Thyroid gland (tissue), 4 donors: ENCODE data around the gene ASB2. TPM values are rescaled to one million over a fixed set of nuclear protein-coding genes. Genes with fewer than 3 reads are reported as not detected.

Source experiments
- DNase-seq, 2 donors: peaks; one replicate each; pipeline ENCODE4 v3.0.0-alpha.2; 2019
- H3K27ac ChIP-seq, 3 donors: fragments of 200-600 bp; sonication (generic); 1 replicate in 2 of 3; 2 replicates in 1 of 3; pipeline ENCODE4 v1.5.1; 2016 to 2019; ENCODE audit warnings: mild to moderate bottlenecking in 1 of 3, moderate library complexity in 1 of 3
- H3K27me3 ChIP-seq: fragments of 200-600 bp; sonication (generic); one replicate; pipeline ENCODE4 v1.5.1; 2019
- H3K36me3 ChIP-seq, 2 donors: fragments of 200-600 bp; sonication (generic); one replicate each; pipeline ENCODE4 v1.5.1; 2016 to 2019
- H3K4me1 ChIP-seq, 2 donors: fragments of 200-600 bp; sonication (generic); one replicate each; pipeline ENCODE4 v1.5.1; 2017 to 2019
- H3K4me3 ChIP-seq, 3 donors: fragments of 200-600 bp; sonication (generic); replicated peaks in 1 of 3; 1 replicate in 2 of 3; 2 replicates in 1 of 3; pipeline ENCODE4 v1.5.1; 2016; ENCODE audit warnings: mild to moderate bottlenecking in 1 of 3
- H3K9me3 ChIP-seq: fragments of 200-600 bp; sonication (generic); one replicate; pipeline ENCODE4 v1.5.1; 2017
- CTCF ChIP-seq, 6 experiments: fragments of 200-600 bp in 3 of 6; fragments of 450-650 bp in 3 of 6; sonication (generic) in 3 of 6; IDR thresholded peaks; one replicate each; pipeline ENCODE4 v1.5.1; 2016 to 2019; ENCODE audit warnings: antibody characterized with exemption in 6 of 6, mild to moderate bottlenecking in 2 of 6, inconsistent platforms in 1 of 6, moderate library complexity in 1 of 6
- POLR2A ChIP-seq, 2 donors: fragments of 450-650 bp; IDR thresholded peaks; one replicate each; pipeline ENCODE4 v1.6.1; 2017; ENCODE audit warnings: antibody characterized with exemption in 2 of 2, mild to moderate bottlenecking in 2 of 2, moderate library complexity in 1 of 2
- WGBS, 2 donors: methylation state at CpG; one replicate each; pipeline ENCODE4 v1.1.5; 2017; 5-methylcytosine and 5-hydroxymethylcytosine counted together
- intact Hi-C: fragments of 100-400 bp; cut with DNase I; formaldehyde crosslinking; loops from one replicate; pipeline ENCODE4 v1.15.1; 2023
- total RNA-seq, 4 donors: library from RNA; depleted of rRNA; stranded (reverse); fragments of >200 nt; gene quantifications; one replicate each; pipeline ENCODE4 v1.2.3, GENCODE V29; 2016

ASB2 gene
- total RNA-seq, 4 donors from 2014 or later, result 0.67 to 3.8 (median 0.79) TPM; not detected in 1

- intact Hi-C loops, result no loop called here
- Histone ChIP-seq H3K4me1 (peaks cover 0 to 4% of the 10 kb centered on the region in 2 donors), H3K36me3 (no peaks in the 10 kb centered on the region), H3K4me3 (no peak overlapping the region), H3K9me3 (no peaks in the 10 kb centered on the region), H3K27ac (no peak overlapping the region), H3K27me3 (no peaks in the 10 kb centered on the region)
- 96 to 98% methylated on average over 15 to 16 of the region's 16 CpGs for WGBS, 2 donors
- no peak for DNase-seq
- no peak for TF ChIP-seq CTCF (IDR thresholded peaks at IDR 0.05)
- TF ChIP-seq POLR2A (IDR thresholded peaks at IDR 0.05), result no peak
These were observed 18.4 kb downstream of the ASB2 start for GRCh38 chr14:93957751-93958566.

DNA sequence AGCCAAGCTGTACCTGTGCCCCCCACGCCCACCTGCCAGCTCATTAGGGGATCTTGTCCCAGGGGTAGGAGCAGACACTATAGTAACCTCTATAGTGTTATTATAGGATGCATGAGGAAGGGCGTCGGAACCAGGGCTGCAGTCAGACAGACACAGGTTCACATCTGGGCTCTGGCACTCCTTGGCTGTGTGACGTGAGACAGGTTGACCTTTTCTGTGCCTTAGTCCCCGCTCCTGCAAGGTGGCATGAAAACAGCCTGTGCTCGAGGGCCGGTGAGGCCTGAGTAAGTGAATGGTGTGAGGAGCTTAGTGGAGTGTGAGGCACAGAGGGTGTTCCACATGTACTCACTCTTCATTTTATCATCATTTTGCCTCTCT is 19.0 kb downstream of the ASB2 start:
- no peak for DNase-seq
- H3K27ac ChIP-seq, result no peak overlapping the region
- H3K4me1 ChIP-seq, result peaks cover 0 to 4% of the 10 kb centered on the region in 2 donors
- no peaks in the 10 kb centered on the region for H3K36me3 ChIP-seq
- no peaks in the 10 kb centered on the region for H3K9me3 ChIP-seq
- 91 to 96% methylated on average over 7 of the region's 7 CpGs for WGBS, 2 donors
- no peak overlapping the region for H3K4me3 ChIP-seq
- intact Hi-C loops, result no loop called here
- H3K27me3 ChIP-seq, result no peaks in the 10 kb centered on the region
- TF ChIP-seq CTCF (IDR thresholded peaks at IDR 0.05) (no peak), POLR2A (IDR thresholded peaks at IDR 0.05) (no peak)

DNA sequence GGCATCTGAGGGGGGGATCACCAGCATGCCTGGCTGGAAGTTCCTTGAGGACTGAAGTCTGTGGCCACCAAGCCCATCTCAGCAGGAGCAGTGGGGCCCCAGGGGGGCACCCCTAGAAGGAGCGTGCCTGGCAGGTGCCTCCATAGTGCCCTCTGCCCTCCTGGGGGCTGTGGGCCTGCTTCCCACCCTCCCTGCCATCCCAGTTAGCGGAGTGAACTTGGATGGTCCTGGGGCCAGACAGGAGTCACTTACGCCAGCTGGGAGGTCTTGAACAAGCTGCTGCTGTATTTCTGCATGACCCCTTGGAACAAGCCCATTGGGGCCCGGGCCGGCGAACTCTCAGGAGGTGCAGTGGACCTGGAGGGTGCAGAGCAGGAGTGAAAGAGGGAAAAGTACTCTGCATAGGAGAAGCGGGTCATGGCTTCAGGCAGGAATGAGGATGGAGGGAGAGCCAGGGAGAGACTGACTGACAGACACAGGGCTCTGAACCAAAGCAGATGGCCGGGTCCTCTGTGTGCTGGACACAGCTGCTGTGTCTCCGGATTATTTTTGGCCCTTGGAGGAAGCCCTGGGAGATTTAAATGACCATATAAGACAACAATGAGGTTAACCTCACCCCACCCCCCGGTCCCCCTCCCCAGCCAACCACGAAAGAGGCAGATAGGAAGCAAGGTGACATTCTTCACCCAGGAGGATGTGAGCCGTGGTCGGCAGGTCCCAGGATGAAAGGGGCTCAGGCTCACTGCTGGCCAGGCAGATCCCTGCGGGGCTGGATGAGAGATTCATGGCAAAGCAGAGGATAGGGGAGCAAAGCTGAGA is 19.6 kb downstream of the ASB2 start:
- Histone ChIP-seq H3K4me1 (peaks cover 0 to 4% of the 10 kb centered on the region in 2 donors), H3K9me3 (no peaks in the 10 kb centered on the region), H3K4me3 (no peak overlapping the region), H3K27ac (no peak overlapping the region), H3K27me3 (no peaks in the 10 kb centered on the region), H3K36me3 (no peaks in the 10 kb centered on the region)
- 73% methylated on average over 11 to 12 of the region's 14 CpGs for WGBS, 2 donors
- DNase-seq, result no peak
- TF ChIP-seq POLR2A (IDR thresholded peaks at IDR 0.05) (no peak), CTCF (IDR thresholded peaks at IDR 0.05) (no peak)
- intact Hi-C loops, result no loop called here

- Histone ChIP-seq H3K36me3 (no peaks in the 10 kb centered on the region), H3K27ac (no peak overlapping the region), H3K4me3 (no peak overlapping the region), H3K27me3 (no peaks in the 10 kb centered on the region), H3K4me1 (peaks cover 0 to 4% of the 10 kb centered on the region in 2 donors), H3K9me3 (no peaks in the 10 kb centered on the region)
- intact Hi-C loops, result no loop called here
- 66% methylated on average over 8 of the region's 8 CpGs for whole genome bisulfite sequencing, 2 donors
- no peak for TF ChIP-seq POLR2A (IDR thresholded peaks at IDR 0.05)
- TF ChIP-seq CTCF (IDR thresholded peaks at IDR 0.05), result no peak
- DNase-seq, result no peak
These were observed 20.4 kb downstream of the ASB2 start for GRCh38 chr14:93955850-93956481.
